ENCODE measurements around the gene GPR62.

GRCh38 chr3:51921081-51921578, 34.1 kb upstream of the GPR62 start:
- TF ChIP-seq CTCF (IDR thresholded peaks at IDR 0.05) (no peak), POLR2A (IDR thresholded peaks at IDR 0.05) (no peak)
